ENCODE measurements around the gene SCG5. TPM values are rescaled to one million over a fixed set of nuclear protein-coding genes. Genes with fewer than 3 reads are reported as not detected.

Gene SCG5
- total RNA-seq, 1 experiment from 2014 or later: 23.9 TPM

GRCh38 chr15:32671339-32672325 is 30.1 kb downstream of the SCG5 start:
- H2BK15ac ChIP-seq (ENCODE audit: low read depth, low read length): no peak overlapping the region
- DNase-seq: no peak
- no peaks in the 10 kb centered on the region for H3K27me3 ChIP-seq (ENCODE audit: insufficient read depth, low read length)
- H2BK20ac ChIP-seq (ENCODE audit: low read depth, low read length, poor library complexity, severe bottlenecking): no peak overlapping the region
- no peak overlapping the region for H2BK120ac ChIP-seq (ENCODE audit: low read depth, low read length, poor library complexity, severe bottlenecking)
- no peaks in the 10 kb centered on the region for H3K23me2 ChIP-seq (ENCODE audit: insufficient read length, low read depth, low read length, poor library complexity, severe bottlenecking)
- TF ChIP-seq CTCF (conservative IDR thresholded peaks at IDR 0.05): no peak
- no peak overlapping the region for H2AK5ac ChIP-seq (ENCODE audit: insufficient read length, low read length)
- no peak overlapping the region for H3K4me3 Mint-ChIP-seq
- no peaks in the 10 kb centered on the region for H3K79me1 ChIP-seq (ENCODE audit: insufficient read depth, low read depth, low read length, poor library complexity, severe bottlenecking)
- H4K20me1 ChIP-seq (ENCODE audit: control insufficient read depth, insufficient read depth, insufficient read length): no peaks in the 10 kb centered on the region
- H3K27me3 Mint-ChIP-seq (ENCODE audit: low read depth): no peaks in the 10 kb centered on the region; the same call in none of the 2 replicates
- no peak overlapping the region for H4K8ac ChIP-seq (replicated peaks; ENCODE audit: insufficient read length, low read depth, low read length)
- no peaks in the 10 kb centered on the region for H3K79me2 ChIP-seq (ENCODE audit: insufficient read depth, low read length)
- no peak overlapping the region for H3K18ac ChIP-seq (ENCODE audit: insufficient read length, low read depth, low read length)
- no CpG with 5 or more reads among the region's 29 CpGs for WGBS (ENCODE audit: extremely low coverage, insufficient read length, low lambda C conversion rate)
- no peak overlapping the region for H3K27ac ChIP-seq (ENCODE audit: insufficient read length, low read depth, low read length)
- peak overlapping the region in 1 of 3 experiments; percentile 12; a peak in 2 of 7 replicates for H3K27ac Mint-ChIP-seq
- no peak overlapping the region for H2BK12ac ChIP-seq (ENCODE audit: insufficient read length, low read depth, low read length)
- H3K9me3 ChIP-seq (ENCODE audit: control insufficient read depth, low read depth, low read length): no peaks in the 10 kb centered on the region
- no peak overlapping the region for H2AFZ ChIP-seq (ENCODE audit: low read length)
- H4K91ac ChIP-seq (ENCODE audit: insufficient read length, low read depth, low read length): no peak overlapping the region
- H3K4me1 Mint-ChIP-seq: peaks cover 36 to 39% of the 10 kb centered on the region in 2 experiments
- no peak overlapping the region for H3K14ac ChIP-seq (ENCODE audit: insufficient read depth, low read length)
- no peak overlapping the region for H3K4ac ChIP-seq (ENCODE audit: low read depth, low read length)
- no peak overlapping the region for H3K9ac ChIP-seq (ENCODE audit: extremely low read depth, insufficient read length, low read length)
- H4K5ac ChIP-seq (ENCODE audit: insufficient read length, low read depth, low read length): no peak overlapping the region
- H3K36me3 Mint-ChIP-seq (ENCODE audit: insufficient read depth in 1 of 3, low read depth in 3 of 3): no peaks in the 10 kb centered on the region
- no peak overlapping the region for H3K4me2 ChIP-seq (ENCODE audit: insufficient read depth, insufficient read length, low read length)
- H3K4me1 ChIP-seq (ENCODE audit: insufficient read depth, low read length): peaks cover 9% of the 10 kb centered on the region
- no peaks in the 10 kb centered on the region for H3K9me3 Mint-ChIP-seq
- H3T11ph ChIP-seq (ENCODE audit: low read length): no peak overlapping the region
- H3K56ac ChIP-seq (ENCODE audit: insufficient read length, low read depth, low read length): no peak overlapping the region
- no peak overlapping the region for H3K23ac ChIP-seq (ENCODE audit: insufficient read length, low read depth, low read length)
- no peak overlapping the region for H2BK5ac ChIP-seq (ENCODE audit: insufficient read length, low read length)

All from H9 (cell line).